Measurements from ENCODE around the gene POU3F2.
A peak's percentile ranks its signal among the peaks of the same experiment; 100 is the strongest.

POU3F2 gene

DNA sequence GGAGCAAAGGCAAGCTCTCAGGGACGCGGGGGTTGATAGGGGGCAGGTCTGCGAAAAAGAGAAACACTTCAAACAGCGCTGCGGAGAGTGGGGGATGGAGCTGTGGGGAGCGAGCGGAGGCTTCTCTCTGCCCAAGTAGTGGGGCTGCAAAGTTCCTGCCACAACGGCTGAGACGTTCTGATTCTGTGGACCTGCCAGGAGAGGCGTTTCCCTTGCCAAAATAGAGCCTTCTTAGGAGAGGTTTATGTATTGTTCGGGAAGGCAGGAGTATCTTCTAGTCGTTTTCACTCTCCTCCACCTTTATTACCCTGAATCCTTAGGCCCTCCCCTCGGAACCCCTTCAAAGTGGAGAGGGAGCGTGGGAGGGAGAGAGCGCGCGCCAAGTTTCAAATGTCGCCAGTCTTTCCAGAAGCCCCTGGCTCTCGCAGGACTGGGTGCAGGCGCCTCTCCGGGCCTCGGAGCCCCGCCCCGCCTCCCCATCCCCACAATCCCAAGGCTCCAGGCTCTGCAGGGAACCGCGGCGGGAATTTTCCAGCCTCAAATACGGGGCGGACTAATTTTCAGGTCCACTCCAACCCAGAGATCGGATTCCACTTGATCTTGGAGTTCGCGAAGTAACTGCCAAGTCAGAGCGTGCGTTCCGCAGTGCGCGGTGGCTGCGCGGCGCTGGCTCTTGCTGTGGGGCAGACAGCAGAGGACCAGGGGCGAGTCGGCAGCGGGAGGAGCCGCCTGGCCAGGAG lies 10.0 kb upstream of the POU3F2 start (continued):
- TF ChIP-seq ZNF280D (tag by site-specific recombination; IDR thresholded peaks at IDR 0.05) (no peak), TRIM28 (IDR thresholded peaks at IDR 0.05; ENCODE audit: borderline replicate concordance, low read length) (peak; percentile 65; the same call in 1 of the 2 replicates), ZNF623 (tag by site-specific recombination; IDR thresholded peaks at IDR 0.05) (no peak), BCL11B (tag by site-specific recombination; IDR thresholded peaks at IDR 0.05; ENCODE audit: low read depth) (no peak), ZNF701 (tag by site-specific recombination; IDR thresholded peaks at IDR 0.05) (no peak), ZXDB (tag by site-specific recombination; IDR thresholded peaks at IDR 0.05) (peak; percentile 64), ZNF266 (tag by site-specific recombination; IDR thresholded peaks at IDR 0.05; ENCODE audit: low read depth) (no peak), ZNF473 (tag by site-specific recombination; IDR thresholded peaks at IDR 0.05) (no peak), ZNF785 (tag by site-specific recombination; IDR thresholded peaks at IDR 0.05) (no peak), ZNF274 (IDR thresholded peaks at IDR 0.05; ENCODE audit: low read length) (no peak), ZNF274 (tag by site-specific recombination; IDR thresholded peaks at IDR 0.05; ENCODE audit: borderline replicate concordance) (no peak), ZNF2 (tag by site-specific recombination; IDR thresholded peaks at IDR 0.05) (no peak), ZNF561 (tag by site-specific recombination; IDR thresholded peaks at IDR 0.05; ENCODE audit: borderline replicate concordance) (peak; percentile 78; the same call in 1 of the 2 replicates), BCL6B (tag by site-specific recombination; IDR thresholded peaks at IDR 0.05) (no peak), EGR2 (tag by site-specific recombination; IDR thresholded peaks at IDR 0.05; ENCODE audit: low read depth) (peak; percentile 51), SP2 (tag by site-specific recombination; IDR thresholded peaks at IDR 0.05) (peak; percentile 43; the same call in 1 of the 2 replicates), ZNF707 (tag by site-specific recombination; IDR thresholded peaks at IDR 0.05) (no peak), SP7 (tag by site-specific recombination; IDR thresholded peaks at IDR 0.05) (peak; percentile 52; the same call in 1 of the 2 replicates), ZNF398 (tag by site-specific recombination; IDR thresholded peaks at IDR 0.05) (peak; percentile 75)
- TF ChIP-seq, protein P1, sequence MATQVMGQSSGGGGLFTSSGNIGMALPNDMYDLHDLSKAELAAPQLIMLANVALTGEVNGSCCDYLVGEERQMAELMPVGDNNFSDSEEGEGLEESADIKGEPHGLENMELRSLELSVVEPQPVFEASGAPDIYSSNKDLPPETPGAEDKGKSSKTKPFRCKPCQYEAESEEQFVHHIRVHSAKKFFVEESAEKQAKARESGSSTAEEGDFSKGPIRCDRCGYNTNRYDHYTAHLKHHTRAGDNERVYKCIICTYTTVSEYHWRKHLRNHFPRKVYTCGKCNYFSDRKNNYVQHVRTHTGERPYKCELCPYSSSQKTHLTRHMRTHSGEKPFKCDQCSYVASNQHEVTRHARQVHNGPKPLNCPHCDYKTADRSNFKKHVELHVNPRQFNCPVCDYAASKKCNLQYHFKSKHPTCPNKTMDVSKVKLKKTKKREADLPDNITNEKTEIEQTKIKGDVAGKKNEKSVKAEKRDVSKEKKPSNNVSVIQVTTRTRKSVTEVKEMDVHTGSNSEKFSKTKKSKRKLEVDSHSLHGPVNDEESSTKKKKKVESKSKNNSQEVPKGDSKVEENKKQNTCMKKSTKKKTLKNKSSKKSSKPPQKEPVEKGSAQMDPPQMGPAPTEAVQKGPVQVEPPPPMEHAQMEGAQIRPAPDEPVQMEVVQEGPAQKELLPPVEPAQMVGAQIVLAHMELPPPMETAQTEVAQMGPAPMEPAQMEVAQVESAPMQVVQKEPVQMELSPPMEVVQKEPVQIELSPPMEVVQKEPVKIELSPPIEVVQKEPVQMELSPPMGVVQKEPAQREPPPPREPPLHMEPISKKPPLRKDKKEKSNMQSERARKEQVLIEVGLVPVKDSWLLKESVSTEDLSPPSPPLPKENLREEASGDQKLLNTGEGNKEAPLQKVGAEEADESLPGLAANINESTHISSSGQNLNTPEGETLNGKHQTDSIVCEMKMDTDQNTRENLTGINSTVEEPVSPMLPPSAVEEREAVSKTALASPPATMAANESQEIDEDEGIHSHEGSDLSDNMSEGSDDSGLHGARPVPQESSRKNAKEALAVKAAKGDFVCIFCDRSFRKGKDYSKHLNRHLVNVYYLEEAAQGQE (tag by site-specific recombination; IDR thresholded peaks at IDR 0.05), result no peak
- TF ChIP-seq, protein P2, sequence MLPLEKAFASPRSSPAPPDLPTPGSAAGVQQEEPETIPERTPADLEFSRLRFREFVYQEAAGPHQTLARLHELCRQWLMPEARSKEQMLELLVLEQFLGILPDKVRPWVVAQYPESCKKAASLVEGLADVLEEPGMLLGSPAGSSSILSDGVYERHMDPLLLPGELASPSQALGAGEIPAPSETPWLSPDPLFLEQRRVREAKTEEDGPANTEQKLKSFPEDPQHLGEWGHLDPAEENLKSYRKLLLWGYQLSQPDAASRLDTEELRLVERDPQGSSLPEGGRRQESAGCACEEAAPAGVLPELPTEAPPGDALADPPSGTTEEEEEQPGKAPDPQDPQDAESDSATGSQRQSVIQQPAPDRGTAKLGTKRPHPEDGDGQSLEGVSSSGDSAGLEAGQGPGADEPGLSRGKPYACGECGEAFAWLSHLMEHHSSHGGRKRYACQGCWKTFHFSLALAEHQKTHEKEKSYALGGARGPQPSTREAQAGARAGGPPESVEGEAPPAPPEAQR (tag by site-specific recombination; IDR thresholded peaks at IDR 0.05), result no peak
- TF ChIP-seq, protein P3, sequence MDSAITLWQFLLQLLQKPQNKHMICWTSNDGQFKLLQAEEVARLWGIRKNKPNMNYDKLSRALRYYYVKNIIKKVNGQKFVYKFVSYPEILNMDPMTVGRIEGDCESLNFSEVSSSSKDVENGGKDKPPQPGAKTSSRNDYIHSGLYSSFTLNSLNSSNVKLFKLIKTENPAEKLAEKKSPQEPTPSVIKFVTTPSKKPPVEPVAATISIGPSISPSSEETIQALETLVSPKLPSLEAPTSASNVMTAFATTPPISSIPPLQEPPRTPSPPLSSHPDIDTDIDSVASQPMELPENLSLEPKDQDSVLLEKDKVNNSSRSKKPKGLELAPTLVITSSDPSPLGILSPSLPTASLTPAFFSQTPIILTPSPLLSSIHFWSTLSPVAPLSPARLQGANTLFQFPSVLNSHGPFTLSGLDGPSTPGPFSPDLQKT (IDR thresholded peaks at IDR 0.05; ENCODE audit: borderline replicate concordance, low read depth, low read length), result no peak
- TF ChIP-seq, protein P4, sequence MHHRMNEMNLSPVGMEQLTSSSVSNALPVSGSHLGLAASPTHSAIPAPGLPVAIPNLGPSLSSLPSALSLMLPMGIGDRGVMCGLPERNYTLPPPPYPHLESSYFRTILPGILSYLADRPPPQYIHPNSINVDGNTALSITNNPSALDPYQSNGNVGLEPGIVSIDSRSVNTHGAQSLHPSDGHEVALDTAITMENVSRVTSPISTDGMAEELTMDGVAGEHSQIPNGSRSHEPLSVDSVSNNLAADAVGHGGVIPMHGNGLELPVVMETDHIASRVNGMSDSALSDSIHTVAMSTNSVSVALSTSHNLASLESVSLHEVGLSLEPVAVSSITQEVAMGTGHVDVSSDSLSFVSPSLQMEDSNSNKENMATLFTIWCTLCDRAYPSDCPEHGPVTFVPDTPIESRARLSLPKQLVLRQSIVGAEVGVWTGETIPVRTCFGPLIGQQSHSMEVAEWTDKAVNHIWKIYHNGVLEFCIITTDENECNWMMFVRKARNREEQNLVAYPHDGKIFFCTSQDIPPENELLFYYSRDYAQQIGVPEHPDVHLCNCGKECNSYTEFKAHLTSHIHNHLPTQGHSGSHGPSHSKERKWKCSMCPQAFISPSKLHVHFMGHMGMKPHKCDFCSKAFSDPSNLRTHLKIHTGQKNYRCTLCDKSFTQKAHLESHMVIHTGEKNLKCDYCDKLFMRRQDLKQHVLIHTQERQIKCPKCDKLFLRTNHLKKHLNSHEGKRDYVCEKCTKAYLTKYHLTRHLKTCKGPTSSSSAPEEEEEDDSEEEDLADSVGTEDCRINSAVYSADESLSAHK (tag by site-specific recombination; IDR thresholded peaks at IDR 0.05), result no peak; the same call in 1 of the 2 replicates
